Kidney capillary endothelial cell (primary cell): Measurements from ENCODE around the gene SOS2.

ENCODE experiments used
- DNase-seq: peaks from one replicate; pipeline ENCODE4 v3.0.0-alpha.2; 2018; ENCODE audit warnings: low spot score

The SOS2 gene

GRCh38 chr14:50116181-50116956 lies 115.0 kb downstream of the SOS2 start, which contains the start of gene VCPKMT:
TSS of gene VCPKMT (minus strand) at chr14:50116572. CDS start at chr14:50116552, 20 bp downstream.
- peak; percentile 88 for DNase-seq

GRCh38 chr14:50113381-50114035 lies 117.9 kb downstream of the SOS2 start:
- no peak for DNase-seq

GRCh38 chr14:50110323-50111037 lies 120.9 kb downstream of the SOS2 start:
- DNase-seq = no peak

- peak; percentile 37 for DNase-seq
These were observed 122.0 kb downstream of the SOS2 start for GRCh38 chr14:50109342-50109741.

GRCh38 chr14:50107850-50108249 lies 123.5 kb downstream of the SOS2 start:
- no peak for DNase-seq

GRCh38 chr14:50106178-50106577 lies 125.2 kb downstream of the SOS2 start:
- DNase-seq = no peak

GRCh38 chr14:50103558-50103957 lies 127.8 kb downstream of the SOS2 start:
- no peak for DNase-seq

- DNase-seq = no peak
These were observed 130.0 kb downstream of the SOS2 start for GRCh38 chr14:50101417-50101816.

- no peak for DNase-seq
These were observed 130.6 kb downstream of the SOS2 start for GRCh38 chr14:50100805-50101204.

GRCh38 chr14:50099335-50099734 lies 132.0 kb downstream of the SOS2 start:
- no peak for DNase-seq

GRCh38 chr14:50095895-50096294 lies 135.5 kb downstream of the SOS2 start:
- no peak for DNase-seq

GRCh38 chr14:50094056-50094755 lies 137.2 kb downstream of the SOS2 start:
- DNase-seq = no peak

GRCh38 chr14:50093496-50093895 lies 137.9 kb downstream of the SOS2 start:
- no peak for DNase-seq

GRCh38 chr14:50092006-50092555 lies 139.3 kb downstream of the SOS2 start:
- no peak for DNase-seq

- no peak for DNase-seq
These were observed 140.0 kb downstream of the SOS2 start for GRCh38 chr14:50091240-50091913.

- DNase-seq = no peak
These were observed 142.2 kb downstream of the SOS2 start for GRCh38 chr14:50089208-50089607.

- DNase-seq = no peak
These were observed 142.6 kb downstream of the SOS2 start for GRCh38 chr14:50088731-50089130.

GRCh38 chr14:50088117-50088515 lies 143.3 kb downstream of the SOS2 start:
- no peak for DNase-seq

GRCh38 chr14:50087341-50088116 lies 143.8 kb downstream of the SOS2 start:
- no peak for DNase-seq

GRCh38 chr14:50086321-50086711 lies 145.1 kb downstream of the SOS2 start:
- DNase-seq = no peak
